ENCODE data around the gene NUAK1.

The NUAK1 gene

GRCh38 chr12:106085213-106085612, 53.5 kb downstream of the NUAK1 start:
- no peak for DNase-seq (ENCODE audit: low read depth in 1 of 2, low spot score in 1 of 2)

GRCh38 chr12:106084759-106085158, 54.0 kb downstream of the NUAK1 start:
- DNase-seq (ENCODE audit: low read depth in 1 of 2, low spot score in 1 of 2): no peak

GRCh38 chr12:106084014-106084671, 54.6 kb downstream of the NUAK1 start:
- DNase-seq (ENCODE audit: low read depth in 1 of 2, low spot score in 1 of 2): no peak

- no peak for DNase-seq (ENCODE audit: low read depth in 1 of 2, low spot score in 1 of 2)
Measured at GRCh38 chr12:106082216-106083175, 56.3 kb downstream of the NUAK1 start.

GRCh38 chr12:106081606-106082005, 57.1 kb downstream of the NUAK1 start:
- no peak for DNase-seq (ENCODE audit: low read depth in 1 of 2, low spot score in 1 of 2)

GRCh38 chr12:106080791-106081170, 58.0 kb downstream of the NUAK1 start:
- no peak for DNase-seq (ENCODE audit: low read depth in 1 of 2, low spot score in 1 of 2)

GRCh38 chr12:106080041-106080790, 58.5 kb downstream of the NUAK1 start:
- DNase-seq (ENCODE audit: low read depth in 1 of 2, low spot score in 1 of 2): no peak

- no peak for DNase-seq (ENCODE audit: low read depth in 1 of 2, low spot score in 1 of 2)
Measured at GRCh38 chr12:106079148-106079738, 59.5 kb downstream of the NUAK1 start.

GRCh38 chr12:106078358-106079010, 60.3 kb downstream of the NUAK1 start:
- no peak for DNase-seq (ENCODE audit: low read depth in 1 of 2, low spot score in 1 of 2)

GRCh38 chr12:106074706-106075392, 63.9 kb downstream of the NUAK1 start:
- no peak for DNase-seq (ENCODE audit: low read depth in 1 of 2, low spot score in 1 of 2)

GRCh38 chr12:106074361-106074705, 64.4 kb downstream of the NUAK1 start:
- no peak for DNase-seq (ENCODE audit: low read depth in 1 of 2, low spot score in 1 of 2)

- no peak for DNase-seq (ENCODE audit: low read depth in 1 of 2, low spot score in 1 of 2)
Measured at GRCh38 chr12:106073179-106073578, 65.6 kb downstream of the NUAK1 start.

- DNase-seq (ENCODE audit: low read depth in 1 of 2, low spot score in 1 of 2): no peak
Measured at GRCh38 chr12:106072751-106073150, 66.0 kb downstream of the NUAK1 start.

- no peak for DNase-seq (ENCODE audit: low read depth in 1 of 2, low spot score in 1 of 2)
Measured at GRCh38 chr12:106071686-106072085, 67.1 kb downstream of the NUAK1 start.

GRCh38 chr12:106070611-106071010, 68.1 kb downstream of the NUAK1 start:
- DNase-seq (ENCODE audit: low read depth in 1 of 2, low spot score in 1 of 2): no peak

- no peak for DNase-seq (ENCODE audit: low read depth in 1 of 2, low spot score in 1 of 2)
Measured at GRCh38 chr12:106070147-106070546, 68.6 kb downstream of the NUAK1 start.

GRCh38 chr12:106068296-106068695, 70.5 kb downstream of the NUAK1 start:
- no peak for DNase-seq (ENCODE audit: low read depth in 1 of 2, low spot score in 1 of 2)

- DNase-seq (ENCODE audit: low read depth in 1 of 2, low spot score in 1 of 2): no peak
Measured at GRCh38 chr12:106067606-106068205, 71.0 kb downstream of the NUAK1 start.

- no peak for DNase-seq (ENCODE audit: low read depth in 1 of 2, low spot score in 1 of 2)
Measured at GRCh38 chr12:106066726-106067325, 71.9 kb downstream of the NUAK1 start.

All from stimulated activated CD4-positive, alpha-beta T cell treated with anti-CD3 and anti-CD28 coated beads, Interleukin-15, amount 100 ng/mL, for 1 hour (primary cell).